Measurements from ENCODE around the gene AGPAT1. TPM values are rescaled to one million over a fixed set of nuclear protein-coding genes. Genes with fewer than 3 reads are reported as not detected.

AGPAT1 gene
- total and polyA plus RNA-seq, 2 of the 13 experiments (the other 11 are each of a cell fraction or from before 2014, with no cell fraction given), result 51.3 to 139 TPM

DNA sequence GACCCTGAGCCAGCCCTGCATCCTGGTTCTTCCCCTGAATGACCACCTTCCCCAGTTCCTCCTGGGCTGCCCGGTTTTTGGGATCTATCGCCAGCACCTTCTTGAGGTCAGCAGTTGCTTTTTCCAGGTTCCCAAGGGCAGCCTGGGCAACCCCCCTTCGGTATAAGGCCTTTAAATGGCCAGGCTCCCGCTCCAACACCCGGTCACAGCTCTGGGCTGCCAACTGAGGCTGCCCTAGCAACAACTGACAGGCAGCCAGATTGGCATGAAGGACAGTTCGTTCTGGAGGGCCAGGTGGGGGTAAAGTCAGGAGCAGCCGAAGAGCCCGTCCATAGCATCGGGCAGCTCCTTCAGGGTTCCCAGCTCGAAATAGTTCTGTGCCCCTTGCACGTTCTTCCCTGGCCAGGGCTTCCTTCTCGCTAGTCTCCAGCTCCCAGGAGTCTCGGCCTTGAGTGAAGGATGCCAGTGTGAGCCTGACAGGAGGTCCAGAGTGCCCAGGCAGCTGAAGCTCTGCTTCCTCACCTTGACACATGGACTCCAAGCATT, 47.1 kb downstream of the AGPAT1 start (continued):
- TF ChIP-seq ZBTB38 (CRISPR knock-in tag; IDR thresholded peaks at IDR 0.05), result peak; percentile 76; the same call in 1 of the 2 replicates
- TF ChIP-seq ELF1 (CRISPR knock-in tag; IDR thresholded peaks at IDR 0.05), result no peak
- TF ChIP-seq, protein P1, sequence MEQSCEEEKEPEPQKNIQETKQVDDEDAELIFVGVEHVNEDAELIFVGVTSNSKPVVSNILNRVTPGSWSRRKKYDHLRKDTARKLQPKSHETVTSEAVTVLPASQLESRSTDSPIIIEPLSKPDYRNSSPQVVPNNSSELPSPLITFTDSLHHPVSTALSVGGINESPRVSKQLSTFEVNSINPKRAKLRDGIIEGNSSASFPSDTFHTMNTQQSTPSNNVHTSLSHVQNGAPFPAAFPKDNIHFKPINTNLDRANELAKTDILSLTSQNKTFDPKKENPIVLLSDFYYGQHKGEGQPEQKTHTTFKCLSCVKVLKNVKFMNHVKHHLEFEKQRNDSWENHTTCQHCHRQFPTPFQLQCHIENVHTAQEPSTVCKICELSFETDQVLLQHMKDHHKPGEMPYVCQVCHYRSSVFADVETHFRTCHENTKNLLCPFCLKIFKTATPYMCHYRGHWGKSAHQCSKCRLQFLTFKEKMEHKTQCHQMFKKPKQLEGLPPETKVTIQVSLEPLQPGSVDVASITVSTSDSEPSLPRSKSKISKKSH (CRISPR knock-in tag; IDR thresholded peaks at IDR 0.05; ENCODE audit: borderline replicate concordance), result peak; percentile 55; the same call in 1 of the 2 replicates
- TF ChIP-seq, protein P2, sequence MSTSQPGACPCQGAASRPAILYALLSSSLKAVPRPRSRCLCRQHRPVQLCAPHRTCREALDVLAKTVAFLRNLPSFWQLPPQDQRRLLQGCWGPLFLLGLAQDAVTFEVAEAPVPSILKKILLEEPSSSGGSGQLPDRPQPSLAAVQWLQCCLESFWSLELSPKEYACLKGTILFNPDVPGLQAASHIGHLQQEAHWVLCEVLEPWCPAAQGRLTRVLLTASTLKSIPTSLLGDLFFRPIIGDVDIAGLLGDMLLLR (CRISPR knock-in tag; IDR thresholded peaks at IDR 0.05), result 0 out of 2 replicates have a peak, but pooled peaks have one; percentile 33
- TF ChIP-seq ATF1 (CRISPR knock-in tag; IDR thresholded peaks at IDR 0.05), result no peak
- TF ChIP-seq SMYD3 (CRISPR knock-in tag; IDR thresholded peaks at IDR 0.05), result no peak
- TF ChIP-seq, protein P3, sequence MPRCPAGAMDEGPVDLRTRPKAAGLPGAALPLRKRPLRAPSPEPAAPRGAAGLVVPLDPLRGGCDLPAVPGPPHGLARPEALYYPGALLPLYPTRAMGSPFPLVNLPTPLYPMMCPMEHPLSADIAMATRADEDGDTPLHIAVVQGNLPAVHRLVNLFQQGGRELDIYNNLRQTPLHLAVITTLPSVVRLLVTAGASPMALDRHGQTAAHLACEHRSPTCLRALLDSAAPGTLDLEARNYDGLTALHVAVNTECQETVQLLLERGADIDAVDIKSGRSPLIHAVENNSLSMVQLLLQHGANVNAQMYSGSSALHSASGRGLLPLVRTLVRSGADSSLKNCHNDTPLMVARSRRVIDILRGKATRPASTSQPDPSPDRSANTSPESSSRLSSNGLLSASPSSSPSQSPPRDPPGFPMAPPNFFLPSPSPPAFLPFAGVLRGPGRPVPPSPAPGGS (CRISPR knock-in tag; IDR thresholded peaks at IDR 0.05), result 0 out of 2 replicates have a peak, but pooled peaks have one; percentile 50
- no peak; the same call in 1 of the 2 replicates for TF ChIP-seq NCOA2 (CRISPR knock-in tag; IDR thresholded peaks at IDR 0.05)
- TF ChIP-seq ZKSCAN5 (CRISPR knock-in tag; IDR thresholded peaks at IDR 0.05), result no peak
- TF ChIP-seq, protein P4, sequence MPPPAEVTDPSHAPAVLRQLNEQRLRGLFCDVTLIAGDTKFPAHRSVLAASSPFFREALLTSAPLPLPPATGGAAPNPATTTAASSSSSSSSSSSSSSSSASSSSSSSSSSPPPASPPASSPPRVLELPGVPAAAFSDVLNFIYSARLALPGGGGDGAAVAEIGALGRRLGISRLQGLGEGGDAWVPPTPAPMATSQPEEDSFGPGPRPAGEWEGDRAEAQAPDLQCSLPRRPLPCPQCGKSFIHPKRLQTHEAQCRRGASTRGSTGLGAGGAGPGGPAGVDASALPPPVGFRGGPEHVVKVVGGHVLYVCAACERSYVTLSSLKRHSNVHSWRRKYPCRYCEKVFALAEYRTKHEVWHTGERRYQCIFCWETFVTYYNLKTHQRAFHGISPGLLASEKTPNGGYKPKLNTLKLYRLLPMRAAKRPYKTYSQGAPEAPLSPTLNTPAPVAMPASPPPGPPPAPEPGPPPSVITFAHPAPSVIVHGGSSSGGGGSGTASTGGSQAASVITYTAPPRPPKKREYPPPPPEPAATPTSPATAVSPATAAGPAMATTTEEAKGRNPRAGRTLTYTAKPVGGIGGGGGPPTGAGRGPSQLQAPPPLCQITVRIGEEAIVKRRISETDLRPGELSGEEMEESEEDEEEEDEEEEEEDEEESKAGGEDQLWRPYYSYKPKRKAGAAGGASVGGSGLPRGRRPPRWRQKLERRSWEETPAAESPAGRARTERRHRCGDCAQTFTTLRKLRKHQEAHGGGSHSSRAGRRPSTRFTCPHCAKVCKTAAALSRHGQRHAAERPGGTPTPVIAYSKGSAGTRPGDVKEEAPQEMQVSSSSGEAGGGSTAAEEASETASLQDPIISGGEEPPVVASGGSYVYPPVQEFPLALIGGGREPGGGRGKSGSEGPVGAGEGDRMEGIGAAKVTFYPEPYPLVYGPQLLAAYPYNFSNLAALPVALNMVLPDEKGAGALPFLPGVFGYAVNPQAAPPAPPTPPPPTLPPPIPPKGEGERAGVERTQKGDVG (CRISPR knock-in tag; IDR thresholded peaks at IDR 0.05; ENCODE audit: borderline replicate concordance), result peak; percentile 37; the same call in 1 of the 2 replicates
- no peak for TF ChIP-seq NR2F1 (CRISPR knock-in tag; IDR thresholded peaks at IDR 0.05)
- TF ChIP-seq ZNF652 (CRISPR knock-in tag; IDR thresholded peaks at IDR 0.05; ENCODE audit: borderline replicate concordance, low read depth), result no peak
- 0 out of 2 replicates have a peak, but pooled peaks have one; percentile 28 for TF ChIP-seq ZNF230 (CRISPR knock-in tag; IDR thresholded peaks at IDR 0.05)
- TF ChIP-seq, protein P5, sequence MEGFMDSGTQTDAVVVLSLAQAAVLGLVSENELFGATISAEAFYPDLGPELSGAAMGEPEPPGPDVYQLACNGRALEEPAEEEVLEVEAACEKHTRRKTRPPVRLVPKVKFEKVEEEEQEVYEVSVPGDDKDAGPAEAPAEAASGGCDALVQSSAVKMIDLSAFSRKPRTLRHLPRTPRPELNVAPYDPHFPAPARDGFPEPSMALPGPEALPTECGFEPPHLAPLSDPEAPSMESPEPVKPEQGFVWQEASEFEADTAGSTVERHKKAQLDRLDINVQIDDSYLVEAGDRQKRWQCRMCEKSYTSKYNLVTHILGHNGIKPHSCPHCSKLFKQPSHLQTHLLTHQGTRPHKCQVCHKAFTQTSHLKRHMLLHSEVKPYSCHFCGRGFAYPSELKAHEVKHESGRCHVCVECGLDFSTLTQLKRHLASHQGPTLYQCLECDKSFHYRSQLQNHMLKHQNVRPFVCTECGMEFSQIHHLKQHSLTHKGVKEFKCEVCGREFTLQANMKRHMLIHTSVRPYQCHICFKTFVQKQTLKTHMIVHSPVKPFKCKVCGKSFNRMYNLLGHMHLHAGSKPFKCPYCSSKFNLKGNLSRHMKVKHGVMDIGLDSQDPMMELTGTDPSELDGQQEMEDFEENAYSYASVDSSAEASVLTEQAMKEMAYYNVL (CRISPR knock-in tag; IDR thresholded peaks at IDR 0.05; ENCODE audit: borderline replicate concordance), result no peak
- no peak for TF ChIP-seq GABPB1 (CRISPR knock-in tag; IDR thresholded peaks at IDR 0.05)
